ENCODE measurements around the gene FKBP10. TPM values are rescaled to one million over a fixed set of nuclear protein-coding genes. Genes with fewer than 3 reads are reported as not detected.
"Not testable (repeated sequence)": the region's sequence is repeated elsewhere in the genome, so short reads cannot be mapped to it uniquely, and the experiment has no call there.

Gene FKBP10
- total RNA-seq, 2 donors from 2014 or later: 91.3 to 134 TPM

DNA sequence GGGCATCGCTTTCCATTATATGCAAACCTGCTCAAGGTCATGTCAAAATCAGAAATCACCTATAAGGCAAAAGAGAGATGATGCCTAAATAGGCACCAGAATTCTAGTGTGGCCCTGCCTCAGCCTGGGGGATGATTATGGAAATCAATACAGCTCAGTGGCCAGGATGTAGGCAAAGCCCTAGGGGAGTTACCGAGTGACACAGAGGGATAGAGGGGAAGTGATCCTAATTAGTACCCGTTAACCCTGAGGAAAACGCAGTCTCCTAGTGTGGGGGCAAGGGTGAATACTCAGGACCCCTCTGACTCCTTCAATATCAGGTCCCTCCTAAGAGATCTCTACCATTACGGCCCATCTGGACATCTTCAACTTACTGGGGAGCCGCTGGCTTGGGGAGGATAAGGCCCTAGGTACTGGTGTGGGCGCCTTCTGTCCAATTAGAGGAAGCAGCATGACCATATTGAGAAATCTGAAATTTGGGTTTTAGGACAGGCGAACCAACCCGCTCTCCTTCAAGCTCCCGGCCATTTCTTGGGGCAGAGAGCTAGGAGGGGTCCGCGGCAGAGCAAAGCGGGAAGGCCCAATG is 22.5 kb downstream of the FKBP10 start:
- DNase-seq (ENCODE audit: low spot score): peak; percentile 20
- intact Hi-C loops (cut with DNase I): no loop called here

DNA sequence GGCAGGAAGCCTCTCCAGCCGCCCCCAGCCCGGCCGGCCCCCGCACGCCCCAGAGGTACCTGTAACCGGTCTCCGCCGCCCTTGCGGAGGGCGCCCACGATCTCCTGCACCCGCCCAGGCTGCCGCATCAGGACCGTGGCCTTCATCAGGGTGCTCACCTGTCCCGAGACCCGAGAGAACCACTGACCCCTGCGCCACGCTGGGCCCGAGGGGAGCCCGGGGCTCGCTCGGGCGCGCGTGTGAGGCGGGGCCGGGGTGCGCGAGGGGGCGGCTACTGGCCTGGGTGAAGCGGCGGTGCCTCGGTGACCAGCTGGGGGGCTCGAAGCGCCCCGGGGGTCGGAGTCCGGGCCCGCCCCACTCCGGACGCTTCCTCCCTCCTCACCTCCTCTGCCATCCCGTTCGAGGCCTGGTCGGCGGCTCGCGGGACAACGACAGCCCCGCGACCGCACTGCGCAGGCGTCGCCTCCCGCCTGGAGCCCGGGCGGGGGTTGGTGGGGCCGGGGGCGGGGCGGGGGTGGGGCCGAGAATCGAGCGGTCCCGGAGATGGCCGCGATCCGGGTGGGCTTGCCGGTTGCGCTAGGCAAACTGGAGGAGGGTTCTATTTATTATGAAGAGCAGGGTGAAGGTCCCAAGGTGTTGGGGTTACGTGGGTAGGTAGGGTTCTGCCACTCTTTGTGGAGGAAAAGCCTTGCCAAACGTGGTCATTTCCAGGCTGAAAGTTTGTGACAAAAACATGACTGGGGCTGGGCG is 23.2 kb downstream of the FKBP10 start, which contains the start of gene NT5C3B:
TSS of gene NT5C3B (minus strand) at position 433 of the 750 bp plus-strand sequence. CDS start at position 394, 39 bp downstream.
- peak; percentile 86 for DNase-seq (ENCODE audit: low spot score)

DNA sequence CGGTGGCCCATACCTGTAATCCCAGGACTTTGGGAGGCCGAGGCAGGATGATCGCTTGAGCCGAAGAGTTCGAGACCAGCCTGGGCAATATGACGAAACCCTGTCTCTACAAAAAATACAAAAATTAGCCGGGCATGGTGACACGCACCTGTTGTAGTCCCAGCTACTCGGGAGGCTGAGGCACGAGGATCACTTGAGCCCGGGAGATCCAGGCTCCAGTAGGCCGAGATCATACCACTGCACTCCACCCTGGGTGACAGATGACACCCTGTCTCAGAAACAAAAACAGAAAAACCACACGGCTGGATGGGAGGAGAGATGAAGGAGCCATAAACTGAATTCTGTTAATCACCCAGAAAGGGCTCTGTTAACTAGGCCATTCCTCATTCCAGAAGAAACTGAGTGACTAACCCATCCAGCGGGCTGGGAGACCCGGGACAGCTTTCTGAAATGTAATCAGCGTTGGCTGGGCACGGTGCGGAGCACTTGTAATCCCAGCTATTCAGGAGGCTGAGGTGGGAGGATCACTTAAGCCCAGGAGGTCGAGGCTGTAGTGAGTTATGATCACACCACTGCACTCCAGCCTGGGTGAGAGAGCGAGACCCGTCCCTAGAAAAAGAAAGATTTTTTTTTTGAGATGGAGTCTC is 23.9 kb downstream of the FKBP10 start:
- DNase-seq (ENCODE audit: low spot score): peak; percentile 22
- intact Hi-C loops (cut with DNase I): no loop called here

More for the DNA sequence above, 23.2 kb downstream of the FKBP10 start, which contains the start of gene NT5C3B:
- intact Hi-C loops (cut with DNase I): no loop called here

DNA sequence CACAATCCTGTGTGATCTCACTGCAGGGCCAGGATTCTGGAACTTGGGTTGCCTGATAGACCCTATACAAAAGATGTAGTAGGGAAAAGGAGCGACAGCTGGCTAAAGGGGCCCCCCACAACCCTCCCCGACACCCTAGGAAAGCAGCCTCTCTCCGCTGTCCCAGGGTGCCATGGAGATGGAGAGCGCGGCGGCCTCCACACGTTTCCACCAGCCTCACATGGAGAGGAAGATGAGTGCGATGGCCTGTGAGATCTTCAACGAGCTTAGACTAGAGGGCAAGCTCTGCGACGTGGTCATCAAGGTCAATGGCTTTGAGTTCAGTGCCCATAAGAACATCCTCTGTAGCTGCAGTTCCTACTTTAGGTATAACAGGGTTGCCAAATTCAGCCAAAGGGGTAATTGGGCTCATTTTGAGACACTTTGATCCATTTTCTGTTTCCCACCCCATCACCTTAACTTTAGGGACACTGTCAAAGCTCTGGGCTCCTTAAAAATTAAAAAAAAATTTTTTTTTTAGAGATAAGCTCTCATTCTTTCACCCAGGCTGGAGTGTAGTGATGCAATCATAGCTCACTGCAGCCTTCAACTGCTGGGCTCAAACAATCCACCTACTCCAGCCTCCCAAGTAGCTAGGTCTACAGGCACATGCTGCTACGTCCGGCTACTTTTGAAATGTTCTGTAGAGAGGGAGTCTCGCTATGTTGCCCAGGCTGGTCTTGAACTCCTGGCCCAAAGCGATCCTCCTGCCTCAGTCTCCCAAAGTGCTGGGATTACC is 25.1 kb downstream of the FKBP10 start, which contains the start of gene KLHL10:
TSS of gene KLHL10 (plus strand) at position 65 of the 778 bp plus-strand sequence. CDS start at position 173, 108 bp downstream.
- DNase-seq (ENCODE audit: low spot score): peak; percentile 67
- intact Hi-C loops (cut with DNase I): no loop called here

DNA sequence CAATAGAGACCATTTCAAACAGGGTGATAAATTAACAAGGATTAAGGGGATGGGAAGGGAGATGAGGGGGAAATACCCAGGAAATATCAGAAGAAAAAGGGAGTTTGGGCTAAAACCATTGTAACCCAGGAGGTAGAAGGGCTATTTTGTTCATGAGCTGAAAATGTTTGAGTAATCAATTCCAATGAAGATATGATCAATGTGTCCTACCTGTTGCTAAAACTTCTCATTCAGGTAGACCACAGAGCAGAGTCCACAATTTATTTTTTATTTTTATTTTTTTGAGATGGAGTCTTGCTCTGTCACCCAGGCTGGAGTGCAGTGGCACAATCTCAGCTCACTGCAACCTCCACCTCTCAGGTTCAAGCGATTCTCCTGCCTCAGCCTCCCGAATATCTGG is 26.6 kb downstream of the FKBP10 start:
- intact Hi-C loops (cut with DNase I); DNase-seq (ENCODE audit: low spot score): not testable (repeated sequence)

DNA sequence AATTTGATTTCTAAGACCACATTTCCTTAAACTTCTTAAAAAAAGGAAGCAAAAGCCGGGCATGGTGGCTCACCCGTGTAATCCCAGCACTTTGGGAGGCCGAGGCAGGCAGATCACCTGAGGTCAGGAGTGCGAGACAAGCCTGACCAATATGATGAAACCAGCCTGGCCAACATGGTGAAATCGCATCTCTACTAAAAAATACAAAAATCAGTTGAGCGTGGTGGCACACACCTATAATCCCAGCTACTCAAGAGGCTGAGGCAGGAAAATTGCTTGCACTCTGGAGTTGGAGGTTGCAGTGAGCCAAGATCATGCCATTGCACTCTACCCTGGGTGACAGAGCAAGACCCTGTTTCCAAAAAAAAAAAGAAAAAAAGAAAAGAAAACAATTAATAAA is 28.0 kb downstream of the FKBP10 start:
- peak; percentile 46 for DNase-seq (ENCODE audit: low spot score)
- intact Hi-C loops (cut with DNase I): not testable (repeated sequence)

DNA sequence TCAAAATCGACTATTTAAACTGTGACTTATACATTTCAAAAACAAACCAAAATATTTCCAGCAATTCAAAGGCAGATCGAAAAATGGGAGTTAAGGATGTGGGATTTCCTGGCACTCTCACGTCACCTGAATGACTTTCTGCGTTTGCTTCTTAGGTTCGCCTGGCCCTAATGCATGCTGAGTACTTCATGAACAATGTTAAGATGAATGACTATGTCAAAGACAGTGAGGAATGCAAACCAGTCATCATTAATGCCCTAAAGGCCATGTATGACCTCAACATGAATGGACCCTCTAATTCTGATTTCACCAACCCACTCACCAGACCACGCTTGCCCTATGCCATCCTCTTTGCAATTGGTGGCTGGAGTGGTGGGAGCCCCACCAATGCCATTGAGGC is 32.2 kb downstream of the FKBP10 start:
- intact Hi-C loops (cut with DNase I): no loop called here
- DNase-seq (ENCODE audit: low spot score): no peak

DNA sequence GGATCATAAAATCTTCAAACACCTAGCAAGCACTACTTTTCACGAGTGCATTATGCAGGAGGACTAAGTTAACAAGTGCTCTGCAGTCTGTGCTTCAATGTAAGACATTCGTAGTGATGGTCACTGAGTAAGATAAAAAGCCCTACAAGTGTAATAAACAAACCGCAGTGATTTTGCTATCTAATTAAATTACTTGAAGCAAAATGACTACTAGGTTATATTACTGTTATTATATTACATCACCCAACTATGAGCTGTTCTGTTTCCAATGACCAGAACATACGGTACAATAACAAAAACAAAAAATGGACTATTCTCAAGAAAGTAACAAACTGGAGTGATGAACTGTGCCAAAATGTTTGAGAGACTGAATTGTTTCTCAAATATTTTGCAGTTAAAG is 36.0 kb downstream of the FKBP10 start:
- no peak for DNase-seq (ENCODE audit: low spot score)
- intact Hi-C loops (cut with DNase I): no loop called here

DNA sequence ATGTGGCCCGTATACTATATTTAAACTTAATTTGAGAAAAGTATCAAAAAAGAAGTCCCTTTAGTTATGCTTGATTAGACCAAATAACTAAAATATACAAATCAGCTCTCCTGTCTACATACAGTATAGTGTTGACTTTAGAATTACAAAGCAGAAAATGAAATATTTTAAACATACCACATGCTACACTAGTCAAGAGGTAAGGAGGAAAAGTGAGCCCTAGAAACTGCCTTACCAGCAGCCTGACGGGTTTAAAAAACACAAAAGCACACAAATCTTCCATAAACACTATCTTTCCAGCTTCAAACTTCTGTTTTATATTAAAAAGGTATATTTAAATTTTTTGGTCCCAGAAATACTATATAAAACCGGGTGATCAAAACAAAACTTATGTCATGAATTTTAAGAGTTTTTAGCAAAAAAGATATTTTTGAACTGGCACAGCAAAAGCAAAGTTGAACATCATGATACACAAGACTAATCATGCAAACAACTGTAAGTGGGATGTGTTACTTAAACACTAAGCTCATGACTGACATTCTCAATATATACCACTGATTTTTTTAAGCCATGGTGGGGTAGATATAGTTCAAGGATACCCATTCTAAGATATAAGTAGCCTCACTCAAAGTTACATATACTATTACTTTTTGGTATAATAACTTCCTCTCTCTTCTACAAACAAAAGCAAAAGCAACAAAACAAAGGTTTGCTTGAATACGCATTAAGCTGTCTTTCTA is 36.6 kb downstream of the FKBP10 start:
- intact Hi-C loops (cut with DNase I): no loop called here
- no peak for DNase-seq (ENCODE audit: low spot score)

DNA sequence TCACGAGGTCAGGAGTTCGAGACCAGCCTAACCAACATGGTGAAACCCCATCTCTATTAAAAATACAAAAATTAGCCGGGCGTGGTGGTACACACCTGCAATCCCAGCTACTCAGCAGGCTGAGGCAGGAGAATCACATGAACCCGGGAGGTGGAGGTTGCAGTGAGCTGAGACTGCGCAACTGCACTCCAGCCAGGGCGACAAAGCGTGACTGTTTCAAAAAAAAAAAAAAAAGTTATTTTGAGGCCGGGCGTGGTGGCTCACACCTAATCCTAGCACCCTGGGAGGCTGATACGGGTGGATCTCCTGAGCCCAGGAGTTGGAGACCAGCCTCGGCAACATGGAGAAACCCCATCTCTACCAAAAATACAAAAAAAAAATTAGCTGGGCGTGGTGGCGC is 38.6 kb downstream of the FKBP10 start:
- DNase-seq (ENCODE audit: low spot score): peak; percentile 29
- intact Hi-C loops (cut with DNase I): not testable (repeated sequence)

DNA sequence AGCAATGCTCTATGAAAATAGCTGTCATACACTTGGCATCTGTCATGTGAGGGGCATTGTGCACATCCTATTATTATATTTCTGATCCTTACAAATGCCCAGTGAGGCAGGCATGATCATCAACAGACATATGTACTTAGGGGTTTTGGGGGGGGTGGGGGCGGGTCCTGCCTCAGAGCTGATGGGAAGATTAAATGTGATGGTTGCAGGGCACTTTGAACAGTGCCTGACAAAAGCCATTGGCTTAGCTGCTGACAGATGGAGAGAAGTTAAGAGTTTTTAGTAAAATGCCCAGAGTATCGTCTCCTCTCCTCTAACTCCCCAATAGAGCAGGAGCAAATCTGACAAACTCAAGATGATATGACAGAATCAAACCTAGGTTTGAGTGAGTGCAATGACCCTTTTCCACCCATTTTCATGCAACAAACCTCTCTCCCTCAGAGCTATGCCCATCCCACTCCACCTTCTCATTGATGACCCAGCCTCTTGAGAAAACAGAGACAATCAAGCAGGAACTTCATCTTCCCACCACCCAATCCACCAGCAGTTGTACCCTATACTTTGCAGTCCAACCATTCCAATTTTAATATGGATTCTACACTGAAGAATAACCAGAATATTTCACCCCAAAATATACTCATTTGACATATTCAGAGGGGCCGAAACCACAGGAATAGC is 47.6 kb downstream of the FKBP10 start:
- intact Hi-C loops (cut with DNase I): no loop called here
- no peak for DNase-seq (ENCODE audit: low spot score)

DNA sequence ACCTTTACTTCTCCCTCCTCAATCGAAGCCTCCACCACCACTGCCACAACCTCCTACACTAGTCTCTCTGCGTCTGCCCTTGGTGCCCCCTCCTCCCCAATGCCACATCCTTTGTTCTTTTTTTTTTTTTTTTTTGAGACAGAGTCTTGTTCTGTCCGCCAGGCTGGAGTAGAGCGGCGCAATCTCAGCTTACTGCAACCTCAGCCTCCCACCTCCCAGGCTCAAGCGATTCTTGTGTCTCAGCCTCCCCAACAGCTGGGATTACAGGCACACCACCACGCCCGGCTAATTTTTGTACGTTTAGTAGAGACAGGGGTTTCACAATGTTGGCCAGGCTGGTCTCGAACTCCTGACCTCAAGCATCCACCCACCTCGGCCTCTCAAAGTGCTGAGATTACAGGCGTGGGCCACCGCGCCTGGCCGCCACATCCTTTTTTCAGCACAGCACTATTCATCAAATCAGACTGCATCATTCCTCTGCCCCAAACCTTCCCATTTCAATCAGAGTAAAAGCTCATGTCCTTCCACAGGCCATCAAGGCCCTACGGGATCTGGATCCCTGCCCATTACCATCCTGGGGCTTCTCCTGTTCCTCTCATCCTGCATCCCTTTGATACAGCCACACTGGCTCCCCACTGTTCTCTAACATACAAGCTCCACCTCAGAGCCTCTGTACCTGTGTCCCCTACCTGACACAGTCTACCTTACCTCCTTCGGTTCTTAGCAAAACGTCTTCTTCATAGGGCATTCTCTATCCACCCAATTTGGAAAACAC is 50.5 kb downstream of the FKBP10 start:
- intact Hi-C loops (cut with DNase I): no loop called here
- DNase-seq (ENCODE audit: low spot score): peak; percentile 51

DNA sequence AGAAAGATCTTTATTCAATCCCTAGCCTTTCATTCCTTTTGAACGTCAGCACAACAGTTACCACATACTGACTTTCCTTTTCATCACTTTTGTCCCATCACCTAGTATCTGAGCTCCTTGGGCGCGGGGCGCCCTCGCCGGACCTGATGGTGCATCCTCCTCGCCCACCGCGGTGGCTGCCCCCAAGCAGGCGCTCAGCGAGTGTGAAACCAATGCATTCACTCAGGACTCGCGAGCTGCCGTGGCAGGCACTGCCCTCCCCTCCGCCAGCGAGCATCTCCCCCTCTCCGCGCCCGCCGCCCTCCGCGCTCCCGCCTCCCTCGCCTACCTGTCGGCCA is 51.7 kb downstream of the FKBP10 start:
- no peak for DNase-seq (ENCODE audit: low spot score)
- intact Hi-C loops (cut with DNase I): no loop called here

DNA sequence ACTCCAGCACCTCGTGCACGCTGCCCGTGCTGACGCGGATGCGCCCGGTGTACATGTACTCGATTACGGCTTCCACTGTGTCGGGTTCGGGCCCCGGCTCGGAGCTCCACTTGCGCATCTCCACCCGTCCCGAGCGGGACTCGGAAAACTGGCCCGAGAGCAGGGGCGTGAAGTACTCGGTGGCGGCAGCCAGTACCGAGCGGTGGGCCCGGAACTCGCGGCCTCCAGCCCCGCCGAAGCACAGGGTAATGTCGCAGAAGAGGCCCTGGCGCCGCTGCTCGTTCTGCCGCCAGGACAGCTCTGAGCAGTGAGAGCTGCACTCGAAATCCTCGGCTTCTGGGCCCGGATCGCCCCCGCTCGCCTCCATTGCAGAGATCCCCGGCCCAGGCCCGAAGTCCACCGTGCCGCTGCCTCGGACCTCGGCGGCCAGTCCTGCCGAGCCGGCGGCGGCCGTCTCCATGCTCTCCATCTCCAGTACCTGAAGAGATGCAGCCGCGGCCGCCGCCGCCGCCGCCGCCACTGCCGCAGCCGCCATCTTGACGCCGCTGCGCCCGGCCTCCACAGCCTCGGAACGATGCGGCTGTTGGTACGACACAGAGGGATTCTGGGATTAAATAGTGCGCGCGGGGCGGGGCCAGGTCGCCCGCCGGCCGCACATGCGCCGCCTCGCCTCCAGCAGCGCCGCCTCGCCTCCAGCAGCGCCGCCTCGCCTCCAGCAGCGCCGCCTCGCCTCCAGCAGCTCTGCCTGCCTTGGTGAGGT is 52.2 kb downstream of the FKBP10 start, which contains the start of gene KLHL11:
TSS of gene KLHL11 (minus strand) at position 588 of the 760 bp plus-strand sequence. CDS start at position 535, 53 bp downstream.
- intact Hi-C loops (cut with DNase I): no loop called here
- peak; percentile 96 for DNase-seq (ENCODE audit: low spot score)

DNA sequence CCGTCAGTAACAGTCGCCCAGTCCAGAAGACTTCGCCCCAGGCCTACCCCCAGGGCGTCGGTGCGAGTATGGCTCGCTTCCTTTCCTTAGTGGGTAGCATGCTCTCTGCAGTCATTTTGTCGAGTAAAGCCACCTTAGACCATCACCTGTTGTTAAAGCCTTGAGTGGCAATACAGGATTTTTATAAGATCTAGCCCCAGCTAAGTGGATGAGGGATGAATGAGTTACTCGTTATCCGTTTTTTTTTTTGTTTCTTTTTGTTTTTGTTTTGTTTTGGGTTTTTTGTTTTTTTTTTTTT is 52.7 kb downstream of the FKBP10 start:
- intact Hi-C loops (cut with DNase I): no loop called here
- DNase-seq (ENCODE audit: low spot score): no peak

DNA sequence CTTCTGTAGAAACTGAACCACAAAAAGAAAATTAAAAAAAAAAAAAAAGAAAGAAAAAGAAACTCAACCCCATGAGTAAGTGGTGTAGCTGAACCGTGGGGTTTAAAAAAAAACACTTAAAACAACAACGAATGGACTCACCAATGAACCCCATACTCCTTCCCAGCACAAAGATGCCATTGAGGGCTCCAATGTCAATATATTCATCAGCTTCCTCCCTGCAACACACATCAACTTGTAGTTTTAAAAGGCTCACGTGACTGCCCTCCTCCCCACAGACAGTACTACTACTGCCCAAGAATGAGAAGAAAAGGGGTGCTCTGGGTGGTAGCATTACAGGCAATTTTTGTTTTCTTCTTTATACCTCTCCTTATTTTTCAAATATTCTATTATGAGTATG is 55.8 kb downstream of the FKBP10 start:
- DNase-seq (ENCODE audit: low spot score): peak; percentile 2
- intact Hi-C loops (cut with DNase I): no loop called here

DNA sequence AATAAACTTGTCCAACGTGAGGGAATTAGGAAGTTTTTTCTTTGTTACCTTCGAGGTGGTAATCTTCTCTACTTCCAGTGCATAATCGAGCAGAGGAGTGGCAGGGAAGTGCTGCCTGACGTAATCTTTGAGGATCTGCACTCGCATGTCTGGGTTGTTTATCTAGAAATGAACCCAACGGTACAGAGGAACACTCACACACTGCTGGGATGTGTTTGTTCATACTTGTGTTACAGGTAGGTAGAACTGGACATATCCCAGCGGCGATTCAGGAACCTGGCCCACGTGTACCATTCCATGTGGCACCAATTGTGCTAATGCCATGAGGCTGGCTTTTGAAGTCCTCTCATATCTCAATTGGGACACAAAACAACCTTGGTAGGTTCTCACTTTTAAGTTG is 56.6 kb downstream of the FKBP10 start:
- intact Hi-C loops (cut with DNase I): no loop called here

More for the DNA sequence above, 56.6 kb downstream of the FKBP10 start:
- DNase-seq (ENCODE audit: low spot score): peak; percentile 42
